DMS79 treated with DMSO at 0.1 percent for 48 hours (cell line): Measurements from ENCODE around the gene METTL22.

Experiments used
- DNase-seq: peaks from one replicate; lab custom pipeline; 2025; lab: John Stamatoyannopoulos, UW

Gene METTL22

GRCh38 chr16:8668113-8668512 is 46.6 kb downstream of the METTL22 start:
- no peak for DNase-seq

GRCh38 chr16:8669481-8669880 is 48.0 kb downstream of the METTL22 start:
- DNase-seq, result no peak

GRCh38 chr16:8670014-8670560 is 48.6 kb downstream of the METTL22 start:
- no peak for DNase-seq

GRCh38 chr16:8673611-8674412 is 52.3 kb downstream of the METTL22 start:
- no peak for DNase-seq

- peak; percentile 57 for DNase-seq
These were observed 53.0 kb downstream of the METTL22 start, which contains the start of gene ABAT for GRCh38 chr16:8674413-8675022. ABAT (plus strand) TSS chr16:8674617; CDS start chr16:8735740, 61,123 bp downstream.

GRCh38 chr16:8675183-8676159 is 54.0 kb downstream of the METTL22 start:
- DNase-seq, result no peak

- DNase-seq, result no peak
These were observed 54.7 kb downstream of the METTL22 start for GRCh38 chr16:8676160-8676547.

GRCh38 chr16:8676737-8677375 is 55.4 kb downstream of the METTL22 start:
- DNase-seq, result no peak

- DNase-seq, result no peak
These were observed 56.0 kb downstream of the METTL22 start for GRCh38 chr16:8677481-8677880.

GRCh38 chr16:8678068-8678927 is 56.8 kb downstream of the METTL22 start:
- no peak for DNase-seq

- no peak for DNase-seq
These were observed 57.7 kb downstream of the METTL22 start for GRCh38 chr16:8679151-8679550.

- no peak for DNase-seq
These were observed 61.2 kb downstream of the METTL22 start for GRCh38 chr16:8682551-8683259.

GRCh38 chr16:8683640-8684039 is 62.1 kb downstream of the METTL22 start:
- no peak for DNase-seq

GRCh38 chr16:8685617-8686016 is 64.1 kb downstream of the METTL22 start:
- no peak for DNase-seq

- peak; percentile 27 for DNase-seq
These were observed 64.6 kb downstream of the METTL22 start for GRCh38 chr16:8686031-8686621.

- DNase-seq, result peak; percentile 73
These were observed 65.4 kb downstream of the METTL22 start for GRCh38 chr16:8686879-8687278.

- no peak for DNase-seq
These were observed 68.2 kb downstream of the METTL22 start for GRCh38 chr16:8689686-8690085.

GRCh38 chr16:8691728-8692127 is 70.2 kb downstream of the METTL22 start:
- no peak for DNase-seq
